Tibial artery (tissue), 4 donors: ENCODE results near the gene PLEKHG4B.

Experiments used
- DNase-seq, 2 donors: peaks; one replicate each; pipeline ENCODE4 v3.0.0-alpha.2; 2019
- H3K27ac ChIP-seq, 2 donors: fragments of 200-600 bp; sonication (generic) in 1 of 2; 1 replicate in 1 of 2; 2 replicates in 1 of 2; pipeline ENCODE4 v1.5.1; 2018 to 2019; ENCODE audit warnings: mild to moderate bottlenecking in 1 of 2
- H3K27me3 ChIP-seq, 2 donors: fragments of 200-600 bp; sonication (generic) in 1 of 2; one replicate each; pipeline versions ENCODE4 v1.5.1 to v1.6.0; 2016 to 2019
- H3K36me3 ChIP-seq, 3 donors: fragments of 200-600 bp; sonication (generic) in 2 of 3; one replicate each; pipeline ENCODE4 v1.5.1; 2016 to 2019; ENCODE audit warnings: mild to moderate bottlenecking in 2 of 3
- H3K4me1 ChIP-seq, 4 donors: fragments of 200-600 bp; sonication (generic) in 2 of 4; 1 replicate in 3 of 4; 2 replicates in 1 of 4; pipeline ENCODE4 v1.5.1; 2016 to 2019
- H3K4me3 ChIP-seq, 2 donors: fragments of 200-600 bp; sonication (generic) in 1 of 2; 1 replicate in 1 of 2; 2 replicates in 1 of 2; pipeline ENCODE4 v1.5.1; 2018 to 2019; ENCODE audit warnings: mild to moderate bottlenecking in 2 of 2
- H3K9me3 ChIP-seq, 3 donors: fragments of 200-600 bp; sonication (generic) in 1 of 3; one replicate each; pipeline ENCODE4 v1.5.1; 2016 to 2019
- intact Hi-C: fragments of 100-400 bp; cut with DNase I; formaldehyde crosslinking; loops from one replicate; pipeline ENCODE4 v1.15.0; 2023; ENCODE audit warnings: low total_unique reads
- TF ChIP-seq, protein P1 (sequence below), 2 experiments: fragments of 200-600 bp in 1 of 2; fragments of 450-650 bp in 1 of 2; IDR thresholded peaks; one replicate each; pipeline ENCODE4 v1.5.1; 2017 to 2019; ENCODE audit warnings: antibody characterized with exemption in 2 of 2, mild to moderate bottlenecking in 1 of 2, moderate library complexity in 1 of 2

PLEKHG4B gene

DNA sequence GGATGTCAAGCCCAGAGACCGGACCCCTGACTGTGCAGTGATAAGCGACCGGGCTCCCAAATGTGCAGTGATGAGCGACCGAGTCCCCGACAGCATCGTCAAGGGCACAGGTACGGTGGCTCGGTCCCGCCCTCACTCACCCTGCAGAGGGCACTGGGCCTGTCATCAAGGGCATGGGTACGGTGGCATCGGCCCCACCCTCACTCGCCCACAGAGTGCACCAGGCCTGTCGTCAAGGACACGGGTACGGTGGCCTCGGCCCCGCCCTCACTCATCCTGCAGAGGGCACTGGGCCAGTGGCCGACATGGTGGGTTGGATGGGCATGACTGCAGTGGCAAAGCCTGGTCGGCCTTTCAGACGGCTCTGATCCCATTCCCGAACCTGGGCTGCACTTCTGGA lies 89.6 kb downstream of the PLEKHG4B start:
- Histone ChIP-seq H3K27me3 (peaks cover 0 to 24% of the 10 kb centered on the region in 2 donors), H3K4me1 (no peaks in the 10 kb centered on the region), H3K36me3 (no peaks in the 10 kb centered on the region), H3K27ac (no peak overlapping the region), H3K9me3 (no peaks in the 10 kb centered on the region), H3K4me3 (no peak overlapping the region)
- DNase-seq: no peak
- intact Hi-C loops: no loop called here
- TF ChIP-seq, protein P1, sequence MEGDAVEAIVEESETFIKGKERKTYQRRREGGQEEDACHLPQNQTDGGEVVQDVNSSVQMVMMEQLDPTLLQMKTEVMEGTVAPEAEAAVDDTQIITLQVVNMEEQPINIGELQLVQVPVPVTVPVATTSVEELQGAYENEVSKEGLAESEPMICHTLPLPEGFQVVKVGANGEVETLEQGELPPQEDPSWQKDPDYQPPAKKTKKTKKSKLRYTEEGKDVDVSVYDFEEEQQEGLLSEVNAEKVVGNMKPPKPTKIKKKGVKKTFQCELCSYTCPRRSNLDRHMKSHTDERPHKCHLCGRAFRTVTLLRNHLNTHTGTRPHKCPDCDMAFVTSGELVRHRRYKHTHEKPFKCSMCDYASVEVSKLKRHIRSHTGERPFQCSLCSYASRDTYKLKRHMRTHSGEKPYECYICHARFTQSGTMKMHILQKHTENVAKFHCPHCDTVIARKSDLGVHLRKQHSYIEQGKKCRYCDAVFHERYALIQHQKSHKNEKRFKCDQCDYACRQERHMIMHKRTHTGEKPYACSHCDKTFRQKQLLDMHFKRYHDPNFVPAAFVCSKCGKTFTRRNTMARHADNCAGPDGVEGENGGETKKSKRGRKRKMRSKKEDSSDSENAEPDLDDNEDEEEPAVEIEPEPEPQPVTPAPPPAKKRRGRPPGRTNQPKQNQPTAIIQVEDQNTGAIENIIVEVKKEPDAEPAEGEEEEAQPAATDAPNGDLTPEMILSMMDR (IDR thresholded peaks at IDR 0.05): no peak

DNA sequence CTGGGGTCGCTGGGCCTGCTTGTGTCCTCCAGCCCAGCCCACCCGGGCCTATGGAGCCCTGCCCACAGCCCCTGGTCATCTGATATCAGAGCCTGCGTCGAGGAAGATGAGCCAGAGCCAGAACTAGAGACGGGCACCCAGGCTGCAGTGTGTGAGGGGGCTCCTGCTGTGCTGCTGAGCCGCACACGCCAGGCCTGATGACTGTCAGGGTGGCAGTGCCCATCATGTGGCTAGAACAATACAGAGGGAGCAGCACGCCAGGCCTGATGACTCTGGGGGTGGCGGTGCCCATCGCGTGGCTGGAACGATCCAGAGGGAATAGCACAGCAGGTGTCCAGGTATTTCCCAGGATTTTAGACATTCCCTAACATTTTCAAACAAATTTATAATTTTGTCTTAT lies 90.2 kb downstream of the PLEKHG4B start:
- Histone ChIP-seq H3K27ac (no peak overlapping the region), H3K4me3 (no peak overlapping the region), H3K36me3 (no peaks in the 10 kb centered on the region), H3K9me3 (no peaks in the 10 kb centered on the region), H3K4me1 (no peaks in the 10 kb centered on the region), H3K27me3 (peaks cover 0 to 29% of the 10 kb centered on the region in 2 donors)
- no peak for DNase-seq
- intact Hi-C loops: no loop called here
- TF ChIP-seq, protein P1 (IDR thresholded peaks at IDR 0.05): no peak

DNA sequence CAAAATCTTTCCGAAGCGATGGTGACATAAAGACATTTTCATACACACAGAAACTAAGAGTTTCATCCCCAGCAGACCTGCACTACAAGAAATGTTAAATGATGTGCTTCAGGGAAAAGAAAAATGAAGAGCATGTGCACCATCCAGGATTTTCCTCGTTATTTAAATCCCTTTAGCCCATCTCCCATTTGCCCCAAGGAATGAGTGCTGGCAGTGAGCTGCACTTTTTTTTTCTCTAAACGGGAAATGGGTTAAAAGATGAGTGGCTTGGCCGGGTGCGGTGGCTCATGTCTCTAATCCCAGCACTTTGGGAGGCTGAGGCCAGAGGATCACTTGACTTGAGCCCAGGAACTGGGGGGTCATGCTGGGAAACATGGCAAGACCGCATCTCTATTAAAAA lies 92.5 kb downstream of the PLEKHG4B start:
- peaks cover 0 to 11% (median 8%) of the 10 kb centered on the region in 4 donors for H3K4me1 ChIP-seq
- H3K4me3 ChIP-seq: no peak overlapping the region
- H3K9me3 ChIP-seq: no peaks in the 10 kb centered on the region
- H3K27me3 ChIP-seq: peaks cover 0 to 33% of the 10 kb centered on the region in 2 donors
- TF ChIP-seq, protein P1 (IDR thresholded peaks at IDR 0.05): no peak
- H3K27ac ChIP-seq: no peak overlapping the region
- DNase-seq: no peak
- H3K36me3 ChIP-seq: no peaks in the 10 kb centered on the region
- intact Hi-C loops: no loop called here

DNA sequence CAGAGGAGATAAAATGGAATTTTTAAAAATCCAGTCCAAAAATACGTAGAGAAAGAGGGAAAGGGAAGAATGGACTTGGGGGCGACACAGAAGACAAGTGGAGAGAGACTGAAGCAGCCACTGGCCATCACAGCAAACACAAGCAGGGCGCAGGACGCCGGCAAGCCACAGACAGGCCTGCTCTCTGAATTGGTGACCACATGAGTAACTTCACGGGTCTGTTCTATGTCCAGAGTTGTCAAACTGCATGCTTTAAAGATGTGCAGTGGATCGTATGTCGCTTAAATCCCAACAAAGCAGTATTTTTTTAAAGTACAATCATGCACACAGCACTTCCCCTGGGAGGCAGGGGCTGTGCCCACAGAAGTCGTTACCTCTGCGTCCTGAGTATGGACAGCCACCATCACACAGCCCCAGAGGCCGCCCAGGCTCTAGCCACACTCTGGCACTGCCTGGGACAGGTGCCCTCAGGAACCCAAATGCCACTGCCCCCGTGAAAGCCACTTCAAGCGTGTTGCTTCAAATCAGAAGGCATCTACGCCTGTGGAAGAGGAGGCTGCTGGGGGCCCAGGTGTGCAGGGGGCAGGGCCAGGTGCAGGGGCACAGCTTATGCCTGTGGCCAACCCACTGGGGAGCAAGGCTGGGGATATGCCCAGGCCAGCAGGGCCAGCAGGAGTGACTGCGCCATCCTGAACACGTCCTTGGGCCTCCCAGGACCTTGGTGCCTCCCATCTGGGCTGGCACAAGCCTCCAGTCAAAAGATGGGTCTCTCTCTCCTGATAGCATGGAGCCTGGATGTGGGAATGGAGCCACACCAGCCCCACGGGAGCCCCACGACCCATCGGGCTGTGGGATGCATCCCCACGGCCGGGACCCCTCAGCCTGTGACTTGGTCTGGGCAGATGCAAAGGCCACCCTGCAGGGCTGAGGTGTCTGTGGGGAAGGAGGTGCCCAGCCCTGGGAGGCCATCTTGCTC lies 93.4 kb downstream of the PLEKHG4B start:
- Histone ChIP-seq H3K27ac (no peak overlapping the region), H3K27me3 (peaks cover 0 to 31% of the 10 kb centered on the region in 2 donors), H3K9me3 (no peaks in the 10 kb centered on the region), H3K36me3 (no peaks in the 10 kb centered on the region), H3K4me1 (peaks cover 0 to 13% (median 9%) of the 10 kb centered on the region in 4 donors), H3K4me3 (no peak overlapping the region)
- DNase-seq: no peak
- TF ChIP-seq, protein P1 (IDR thresholded peaks at IDR 0.05): no peak
- intact Hi-C loops: no loop called here

DNA sequence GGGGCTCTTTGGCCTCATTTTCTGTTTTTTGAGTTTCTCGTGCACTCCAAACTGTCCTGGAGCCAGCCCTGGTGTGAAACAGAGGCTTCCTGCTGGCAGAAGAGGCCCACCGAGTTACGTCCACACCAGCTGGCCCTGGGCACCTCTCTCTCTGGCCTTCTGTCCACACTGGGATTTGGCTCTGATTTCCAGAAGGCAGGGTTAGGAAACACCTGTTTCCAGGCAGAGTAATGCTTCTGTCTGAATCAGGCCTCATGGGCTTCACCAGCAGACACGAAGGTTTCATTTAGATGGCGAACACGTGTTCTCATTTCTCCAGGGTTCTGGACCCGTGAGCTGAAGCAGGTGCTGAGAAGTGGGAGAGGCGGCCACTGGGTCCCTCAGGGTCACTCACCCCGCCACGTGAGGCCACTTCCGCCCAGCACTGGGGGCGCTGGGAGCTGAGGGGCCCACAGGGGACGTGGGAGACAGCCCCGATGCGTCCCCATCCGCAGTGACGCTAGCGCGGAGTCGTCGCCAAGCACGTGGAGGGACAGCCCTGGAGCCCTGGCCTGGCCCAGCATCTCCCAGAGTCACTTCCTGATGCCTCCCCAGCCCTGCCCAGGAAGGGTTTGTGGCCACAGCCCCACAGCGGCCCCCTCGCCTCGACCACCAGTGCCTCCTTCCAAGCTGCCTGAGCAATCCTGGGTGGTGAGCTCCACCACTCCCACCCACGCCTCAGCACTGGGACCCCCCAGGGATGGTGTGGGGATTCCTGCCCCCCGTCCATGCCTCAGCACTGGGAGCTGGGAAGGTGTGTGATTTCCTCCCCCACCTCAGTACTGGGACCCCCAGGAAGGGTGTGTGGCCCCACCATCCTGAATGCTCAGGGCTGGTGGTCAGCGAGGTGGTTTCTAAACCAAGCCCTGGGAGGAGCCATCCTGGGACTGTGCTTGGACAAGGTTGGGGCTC lies 94.4 kb downstream of the PLEKHG4B start:
- H3K27me3 ChIP-seq: peaks cover 0 to 22% of the 10 kb centered on the region in 2 donors
- H3K9me3 ChIP-seq: no peaks in the 10 kb centered on the region
- DNase-seq: no peak
- peaks cover 0 to 23% (median 19%) of the 10 kb centered on the region in 4 donors for H3K4me1 ChIP-seq
- H3K4me3 ChIP-seq: no peak overlapping the region
- no peak overlapping the region for H3K27ac ChIP-seq
- intact Hi-C loops: no loop called here
- no peaks in the 10 kb centered on the region for H3K36me3 ChIP-seq
- TF ChIP-seq, protein P1 (IDR thresholded peaks at IDR 0.05): no peak
